Lower leg skin (tissue), 3 donors: ENCODE results near the gene FRAS1.

Source experiments
- CTCF ChIP-seq, 3 donors: fragments of 450-650 bp; IDR thresholded peaks; one replicate each; pipeline ENCODE4 v1.5.1; 2016; ENCODE audit warnings: antibody characterized with exemption in 3 of 3, mild to moderate bottlenecking in 3 of 3, moderate library complexity in 2 of 3
- POLR2A ChIP-seq, 2 donors: fragments of 450-650 bp; IDR thresholded peaks; one replicate each; pipeline ENCODE4 v1.6.1; 2016 to 2017; ENCODE audit warnings: antibody characterized with exemption in 2 of 2, mild to moderate bottlenecking in 1 of 2, moderate library complexity in 1 of 2

GRCh38 chr4:78418406-78418805 is 361.3 kb downstream of the FRAS1 start:
- TF ChIP-seq CTCF (IDR thresholded peaks at IDR 0.05): no peak
- TF ChIP-seq POLR2A (IDR thresholded peaks at IDR 0.05): no peak
